SK-N-MC (cell line): Measurements from ENCODE around the gene TMEM8B.

Experiments
- EZH2 ChIP-seq: fragments of 200-600 bp; sonication (generic); IDR thresholded peaks from one replicate; pipeline ENCODE4 v1.6.1; 2017; ENCODE audit warnings: antibody characterized with exemption
- POLR2AphosphoS5 ChIP-seq: IDR thresholded peaks from 2 replicates; pipeline ENCODE4 v1.6.1; 2012; ENCODE audit warnings: mild to moderate bottlenecking, low read depth, low read length, borderline replicate concordance

DNA sequence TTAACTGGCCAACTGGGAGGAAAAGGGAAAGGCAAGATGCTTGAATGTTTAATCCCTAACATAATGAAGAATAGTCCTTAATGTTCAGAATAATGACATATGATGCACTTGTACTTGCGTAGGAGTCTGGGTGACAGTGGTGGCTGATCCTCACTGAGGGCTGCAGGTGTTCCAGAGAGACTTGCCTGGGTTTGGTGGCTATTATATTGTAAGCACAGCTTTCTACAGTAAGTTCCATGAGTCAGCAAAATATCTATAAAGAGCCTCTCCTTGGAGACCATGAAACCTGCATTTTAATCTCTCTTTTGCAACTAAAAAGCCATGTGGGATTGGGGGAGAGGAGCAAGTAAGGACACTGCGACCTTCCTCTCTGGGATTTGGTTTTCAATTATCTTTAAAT is 39.5 kb upstream of the TMEM8B start:
- TF ChIP-seq POLR2AphosphoS5, result no peak
- no peak for TF ChIP-seq EZH2
